Body of pancreas (tissue), 4 donors: ENCODE data around the gene TANC1. TPM values are rescaled to one million over a fixed set of nuclear protein-coding genes. Genes with fewer than 3 reads are reported as not detected.

Experiments
- ATAC-seq: fragments of 150-250 bp; one replicate; pipeline ENCODE4 v1.9.1; 2016
- DNase-seq, 4 donors: peaks; one replicate each; pipeline ENCODE4 v3.0.0-alpha.2; 2019
- H3K27ac ChIP-seq, 4 donors: fragments of 200-600 bp; sonication (generic); 1 replicate in 3 of 4; 2 replicates in 1 of 4; pipeline versions ENCODE4 v1.5.1 to v1.6.1; 2016 to 2019; ENCODE audit warnings: mild to moderate bottlenecking in 1 of 4, mixed read lengths in 1 of 4, moderate library complexity in 1 of 4
- H3K27me3 ChIP-seq, 2 donors: fragments of 200-600 bp; sonication (generic); one replicate each; pipeline ENCODE4 v1.6.0; 2016; ENCODE audit warnings: mild to moderate bottlenecking in 1 of 2
- H3K36me3 ChIP-seq, 2 donors: fragments of 200-600 bp; sonication (generic); replicated peaks in 1 of 2; 2 replicates each; pipeline ENCODE4 v1.5.1; 2016; ENCODE audit warnings: low read depth in 2 of 2; ENCODE audit not compliant: insufficient read depth in 1 of 2
- H3K4me1 ChIP-seq: fragments of 200-600 bp; sonication (generic); one replicate; pipeline ENCODE4 v1.6.0; 2016
- H3K4me3 ChIP-seq, 2 donors: fragments of 200-600 bp; sonication (generic); 1 replicate in 1 of 2; 2 replicates in 1 of 2; pipeline ENCODE4 v1.5.1; 2016 to 2019
- H3K9me3 ChIP-seq, 3 donors: fragments of 200-600 bp; sonication (generic); 1 replicate in 2 of 3; 2 replicates in 1 of 3; pipeline ENCODE4 v1.5.1; 2016
- POLR2A ChIP-seq, 3 donors: fragments of 450-650 bp; IDR thresholded peaks; one replicate each; pipeline ENCODE4 v1.6.1; 2016; ENCODE audit warnings: antibody characterized with exemption in 3 of 3, mild to moderate bottlenecking in 2 of 3
- WGBS, 2 donors: methylation state at CpG; one replicate each; pipeline ENCODE4 v1.1.5; 2017; 5-methylcytosine and 5-hydroxymethylcytosine counted together
- intact Hi-C: fragments of 100-400 bp; cut with DNase I; formaldehyde crosslinking; loops from one replicate; pipeline ENCODE4 v1.15.1; 2023
- total RNA-seq, 2 donors: library from RNA; depleted of rRNA; stranded (reverse); fragments of >200 nt; gene quantifications; one replicate each; pipeline ENCODE4 v1.1.0, GENCODE V29; 2016
- TF ChIP-seq, protein P1 (sequence below), 7 experiments: fragments of 450-650 bp in 4 of 7; fragments of 200-600 bp in 3 of 7; sonication (generic) in 3 of 7; IDR thresholded peaks; one replicate each; pipeline ENCODE4 v1.5.1; 2016 to 2019; ENCODE audit warnings: antibody characterized with exemption in 7 of 7

TANC1 gene
- total RNA-seq, 2 donors from 2014 or later, result 23.1 to 23.3 TPM

- TF ChIP-seq, protein P1, sequence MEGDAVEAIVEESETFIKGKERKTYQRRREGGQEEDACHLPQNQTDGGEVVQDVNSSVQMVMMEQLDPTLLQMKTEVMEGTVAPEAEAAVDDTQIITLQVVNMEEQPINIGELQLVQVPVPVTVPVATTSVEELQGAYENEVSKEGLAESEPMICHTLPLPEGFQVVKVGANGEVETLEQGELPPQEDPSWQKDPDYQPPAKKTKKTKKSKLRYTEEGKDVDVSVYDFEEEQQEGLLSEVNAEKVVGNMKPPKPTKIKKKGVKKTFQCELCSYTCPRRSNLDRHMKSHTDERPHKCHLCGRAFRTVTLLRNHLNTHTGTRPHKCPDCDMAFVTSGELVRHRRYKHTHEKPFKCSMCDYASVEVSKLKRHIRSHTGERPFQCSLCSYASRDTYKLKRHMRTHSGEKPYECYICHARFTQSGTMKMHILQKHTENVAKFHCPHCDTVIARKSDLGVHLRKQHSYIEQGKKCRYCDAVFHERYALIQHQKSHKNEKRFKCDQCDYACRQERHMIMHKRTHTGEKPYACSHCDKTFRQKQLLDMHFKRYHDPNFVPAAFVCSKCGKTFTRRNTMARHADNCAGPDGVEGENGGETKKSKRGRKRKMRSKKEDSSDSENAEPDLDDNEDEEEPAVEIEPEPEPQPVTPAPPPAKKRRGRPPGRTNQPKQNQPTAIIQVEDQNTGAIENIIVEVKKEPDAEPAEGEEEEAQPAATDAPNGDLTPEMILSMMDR (IDR thresholded peaks at IDR 0.05), result no peak
- TF ChIP-seq POLR2A (IDR thresholded peaks at IDR 0.05), result no peak
- Histone ChIP-seq H3K27ac (no peak overlapping the region), H3K4me3 (no peak overlapping the region), H3K27me3 (no peaks in the 10 kb centered on the region), H3K36me3 (no peaks in the 10 kb centered on the region), H3K9me3 (no peaks in the 10 kb centered on the region), H3K4me1 (no peaks in the 10 kb centered on the region)
- DNase-seq (no peak), ATAC-seq (no peak)
- intact Hi-C loops, result no loop called here
- WGBS, 2 donors, result 43 to 64% methylated on average over 2 of the region's 2 CpGs
Measured at GRCh38 chr2:158934170-158934569, 34.3 kb upstream of the TANC1 start.

DNA sequence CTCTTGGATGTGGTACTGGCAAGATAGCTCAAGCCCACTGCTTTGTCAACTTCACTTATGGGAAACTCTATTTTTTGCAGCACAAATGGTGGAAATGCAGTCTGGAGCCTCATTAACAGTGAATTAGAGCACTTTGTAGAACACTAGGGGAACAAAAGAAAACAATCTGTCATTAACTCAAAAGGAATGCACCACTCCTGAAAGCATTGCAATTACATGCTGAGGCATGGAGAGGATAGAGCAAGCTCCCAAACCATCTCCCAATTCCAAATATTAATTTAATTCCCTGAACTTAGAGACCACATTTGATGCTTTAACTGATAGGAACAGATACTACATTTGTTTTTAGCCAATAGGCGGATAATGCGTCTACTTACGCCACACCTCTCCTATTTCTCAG, 32.8 kb upstream of the TANC1 start:
- intact Hi-C loops, result no loop called here
- H3K27me3 ChIP-seq, result no peaks in the 10 kb centered on the region
- DNase-seq, result no peak
- no peak for ATAC-seq
- H3K27ac ChIP-seq, result no peak overlapping the region
- H3K4me1 ChIP-seq, result no peaks in the 10 kb centered on the region
- no peaks in the 10 kb centered on the region for H3K36me3 ChIP-seq
- 93 to 97% methylated on average over 3 of the region's 3 CpGs for WGBS, 2 donors
- TF ChIP-seq POLR2A (IDR thresholded peaks at IDR 0.05), result no peak
- TF ChIP-seq, protein P1 (IDR thresholded peaks at IDR 0.05), result no peak
- H3K9me3 ChIP-seq, result no peaks in the 10 kb centered on the region
- H3K4me3 ChIP-seq, result no peak overlapping the region

- no peak for DNase-seq
- Histone ChIP-seq H3K4me3 (no peak overlapping the region), H3K27ac (no peak overlapping the region), H3K27me3 (no peaks in the 10 kb centered on the region), H3K9me3 (no peaks in the 10 kb centered on the region), H3K4me1 (no peaks in the 10 kb centered on the region), H3K36me3 (no peaks in the 10 kb centered on the region)
- ATAC-seq, result no peak
- no peak for TF ChIP-seq POLR2A (IDR thresholded peaks at IDR 0.05)
- TF ChIP-seq, protein P1 (IDR thresholded peaks at IDR 0.05), result no peak
- intact Hi-C loops, result no loop called here
- WGBS, 2 donors, result 88 to 94% methylated on average over 2 of the region's 2 CpGs
Measured at GRCh38 chr2:158936978-158937377, 31.5 kb upstream of the TANC1 start.

DNA sequence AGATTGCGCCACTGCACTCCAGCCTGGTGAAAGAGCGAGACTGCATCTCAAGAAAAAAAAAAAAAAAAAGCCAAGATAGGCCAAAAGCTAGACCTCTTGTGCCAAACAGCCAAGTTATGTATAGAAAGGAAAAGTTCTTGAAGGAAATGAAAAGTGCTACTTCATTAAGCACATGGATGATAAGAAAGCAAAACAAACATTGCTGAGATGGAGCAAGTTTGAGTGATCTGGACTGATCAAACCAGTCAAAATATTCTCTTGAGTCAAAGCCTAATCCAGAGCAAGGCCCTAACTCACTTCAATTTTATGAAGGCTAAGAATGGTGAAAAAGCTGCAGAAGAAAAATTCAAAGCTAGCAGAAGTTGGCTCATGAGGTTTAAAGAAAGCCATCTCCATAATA, 28.1 kb upstream of the TANC1 start:
- intact Hi-C loops, result no loop called here
- no peaks in the 10 kb centered on the region for H3K9me3 ChIP-seq
- H3K27me3 ChIP-seq, result no peaks in the 10 kb centered on the region
- DNase-seq (no peak), ATAC-seq (no peak)
- H3K36me3 ChIP-seq, result no peaks in the 10 kb centered on the region
- no peak for TF ChIP-seq POLR2A (IDR thresholded peaks at IDR 0.05)
- TF ChIP-seq, protein P1 (IDR thresholded peaks at IDR 0.05), result no peak
- H3K27ac ChIP-seq, result no peak overlapping the region
- no peak overlapping the region for H3K4me3 ChIP-seq
- 95 to 100% methylated on average over 2 of the region's 2 CpGs for WGBS, 2 donors
- H3K4me1 ChIP-seq, result no peaks in the 10 kb centered on the region

DNA sequence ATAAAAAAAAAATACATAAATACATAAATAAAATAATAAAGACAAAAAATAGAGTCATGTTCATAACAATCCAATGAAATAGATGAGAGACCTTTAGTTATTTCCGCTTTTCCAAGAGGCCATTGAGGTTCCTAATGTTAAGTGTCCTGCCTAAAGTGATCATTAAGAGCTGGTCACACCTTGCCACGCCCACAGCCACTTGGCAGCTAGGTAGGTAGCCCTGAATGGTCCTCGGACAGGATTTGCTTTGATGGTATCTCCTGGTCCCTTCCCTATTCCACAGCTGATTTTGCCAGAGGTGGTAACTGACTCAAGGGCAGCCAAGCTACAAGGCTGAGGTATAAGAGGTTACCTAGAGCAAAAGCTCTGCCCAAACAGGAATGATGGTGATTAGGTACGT, 24.5 kb upstream of the TANC1 start:
- H3K27ac ChIP-seq, result no peak overlapping the region
- no peaks in the 10 kb centered on the region for H3K4me1 ChIP-seq
- 81 to 93% methylated on average over 4 of the region's 4 CpGs for WGBS, 2 donors
- H3K9me3 ChIP-seq, result no peaks in the 10 kb centered on the region
- H3K4me3 ChIP-seq, result no peak overlapping the region
- H3K27me3 ChIP-seq, result no peaks in the 10 kb centered on the region
- no peaks in the 10 kb centered on the region for H3K36me3 ChIP-seq
- ATAC-seq (no peak), DNase-seq (no peak)
- intact Hi-C loops, result no loop called here
- TF ChIP-seq, protein P1 (IDR thresholded peaks at IDR 0.05), result no peak
- TF ChIP-seq POLR2A (IDR thresholded peaks at IDR 0.05), result no peak
